ENCODE measurements around the gene KLHL1. TPM values are rescaled to one million over a fixed set of nuclear protein-coding genes. Genes with fewer than 3 reads are reported as not detected.

KLHL1 gene
- total and polyA plus RNA-seq, 2 of the 4 experiments (the other 2 are of a cell fraction): not detected

DNA sequence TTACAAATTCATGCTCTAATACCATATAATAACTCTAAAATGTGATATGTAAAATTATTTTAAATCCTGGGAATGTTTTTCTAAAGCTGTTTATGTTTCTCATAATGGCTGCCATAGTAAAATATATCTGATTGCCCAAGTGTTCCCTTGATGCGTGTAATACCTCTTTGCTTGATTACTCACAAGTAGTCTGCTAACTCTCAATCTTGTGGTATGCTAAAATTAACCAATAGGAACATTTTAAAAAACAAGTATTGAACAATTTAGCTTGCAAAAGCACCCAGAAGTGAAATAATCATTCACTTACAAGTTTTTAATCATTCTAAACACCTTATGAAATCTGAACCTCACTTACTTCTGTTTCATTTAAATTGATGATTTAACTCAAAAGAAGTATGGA is 386.6 kb downstream of the KLHL1 start:
- in situ Hi-C loops (cut with MboI; ENCODE audit: low sequenced_read_pairs): no loop called here
- Histone ChIP-seq H2AK5ac (ENCODE audit: low read depth, low read length) (no peak overlapping the region), H3K9ac (ENCODE audit: low read depth, low read length) (no peak overlapping the region), H2AFZ (replicated peaks; ENCODE audit: low read length, poor library complexity) (no peak overlapping the region), H3K4me1 (ENCODE audit: control insufficient read depth, insufficient read depth, low read length) (no peaks in the 10 kb centered on the region), H3K9me3 (ENCODE audit: control insufficient read depth, insufficient read depth, low read length) (0 out of 2 replicates have a peak, but pooled peaks cover 2% of the 10 kb centered on the region), H3K14ac (replicated peaks; ENCODE audit: low read depth, low read length) (no peak overlapping the region), H3K27ac (ENCODE audit: insufficient read depth, low read length) (no peak overlapping the region), H3K4me3 (ENCODE audit: insufficient read depth, low read depth, low read length) (no peak overlapping the region), H4K8ac (ENCODE audit: low read depth in 2 of 2, low read length in 2 of 2) (no peak overlapping the region), H4K5ac (ENCODE audit: low read depth, low read length) (no peak overlapping the region), H3K79me1 (ENCODE audit: low read depth in 1 of 2, low read length in 2 of 2) (no peaks in the 10 kb centered on the region), H4K20me1 (ENCODE audit: insufficient read depth, low read length) (no peaks in the 10 kb centered on the region), H3K4ac (ENCODE audit: low read depth, low read length) (no peak overlapping the region), H3K18ac (ENCODE audit: low read depth, low read length) (no peak overlapping the region), H3K27me3 (ENCODE audit: control insufficient read depth, insufficient read depth, low read length) (no peaks in the 10 kb centered on the region), H2BK5ac (ENCODE audit: low read depth, low read length, poor library complexity, severe bottlenecking) (no peak overlapping the region), H2BK15ac (ENCODE audit: low read depth, low read length) (no peak overlapping the region), H2BK20ac (ENCODE audit: low read depth, low read length) (no peak overlapping the region), H3K23ac (ENCODE audit: low read depth, low read length) (no peak overlapping the region), H2BK120ac (ENCODE audit: low read depth, low read length) (no peak overlapping the region), H3K56ac (ENCODE audit: extremely low read depth, insufficient read depth, low read length) (no peak overlapping the region), H3K4me2 (ENCODE audit: low read depth, low read length) (no peak overlapping the region), H4K91ac (ENCODE audit: insufficient read depth, low read depth, low read length) (no peak overlapping the region), H2AK9ac (replicated peaks; ENCODE audit: low read depth, low read length, poor library complexity) (no peak overlapping the region), H3K9me1 (ENCODE audit: insufficient read depth, low read length) (no peaks in the 10 kb centered on the region), H3K36me3 (ENCODE audit: control insufficient read depth, insufficient read depth, low read length) (no peaks in the 10 kb centered on the region)
- BruUV-seq (replicated peaks): no TSS peak
- ChIA-PET POLR2A (ENCODE audit: unreplicated experiment) (no interaction called here), CTCF (no interaction called here)
- WGBS, 2 experiments (ENCODE audit: extremely low coverage in 2 of 2, insufficient read length in 1 of 2): no CpG with 5 or more reads among the region's 1 CpG
- ATAC-seq (ENCODE audit: low read depth): no peak
- intact Hi-C loops (cut with micrococcal nuclease): no loop called here
- DNase-seq: no peak
- TF ChIP-seq FOS (IDR thresholded peaks at IDR 0.05; ENCODE audit: low read depth, low read length) (no peak), MAZ (IDR thresholded peaks at IDR 0.05; ENCODE audit: borderline replicate concordance, low read depth, low read length) (no peak), CHD1 (IDR thresholded peaks at IDR 0.05; ENCODE audit: low read depth, low read length) (no peak), MXI1 (IDR thresholded peaks at IDR 0.05; ENCODE audit: borderline replicate concordance, low read depth, low read length) (no peak), BHLHE40 (IDR thresholded peaks at IDR 0.05; ENCODE audit: low read depth, low read length) (no peak), POLR2A (IDR thresholded peaks at IDR 0.05; ENCODE audit: low read depth, low read length) (no peak), CEBPB (IDR thresholded peaks at IDR 0.05; ENCODE audit: low read depth, low read length) (no peak), NFE2L2 (IDR thresholded peaks at IDR 0.05; ENCODE audit: low read depth, low read length) (no peak), MAFK (IDR thresholded peaks at IDR 0.05; ENCODE audit: low read depth, low read length) (no peak), RCOR1 (IDR thresholded peaks at IDR 0.05; ENCODE audit: insufficient replicate concordance, low read length) (no peak), RFX5 (IDR thresholded peaks at IDR 0.05; ENCODE audit: low read depth, low read length) (no peak), RAD21 (IDR thresholded peaks at IDR 0.05; ENCODE audit: low read length) (no peak), SMC3 (IDR thresholded peaks at IDR 0.05; ENCODE audit: low read depth, low read length) (no peak)
- TF ChIP-seq, protein P1, sequence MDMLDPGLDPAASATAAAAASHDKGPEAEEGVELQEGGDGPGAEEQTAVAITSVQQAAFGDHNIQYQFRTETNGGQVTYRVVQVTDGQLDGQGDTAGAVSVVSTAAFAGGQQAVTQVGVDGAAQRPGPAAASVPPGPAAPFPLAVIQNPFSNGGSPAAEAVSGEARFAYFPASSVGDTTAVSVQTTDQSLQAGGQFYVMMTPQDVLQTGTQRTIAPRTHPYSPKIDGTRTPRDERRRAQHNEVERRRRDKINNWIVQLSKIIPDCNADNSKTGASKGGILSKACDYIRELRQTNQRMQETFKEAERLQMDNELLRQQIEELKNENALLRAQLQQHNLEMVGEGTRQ (IDR thresholded peaks at IDR 0.05; ENCODE audit: low read depth, low read length): no peak
- TF ChIP-seq, protein P2, sequence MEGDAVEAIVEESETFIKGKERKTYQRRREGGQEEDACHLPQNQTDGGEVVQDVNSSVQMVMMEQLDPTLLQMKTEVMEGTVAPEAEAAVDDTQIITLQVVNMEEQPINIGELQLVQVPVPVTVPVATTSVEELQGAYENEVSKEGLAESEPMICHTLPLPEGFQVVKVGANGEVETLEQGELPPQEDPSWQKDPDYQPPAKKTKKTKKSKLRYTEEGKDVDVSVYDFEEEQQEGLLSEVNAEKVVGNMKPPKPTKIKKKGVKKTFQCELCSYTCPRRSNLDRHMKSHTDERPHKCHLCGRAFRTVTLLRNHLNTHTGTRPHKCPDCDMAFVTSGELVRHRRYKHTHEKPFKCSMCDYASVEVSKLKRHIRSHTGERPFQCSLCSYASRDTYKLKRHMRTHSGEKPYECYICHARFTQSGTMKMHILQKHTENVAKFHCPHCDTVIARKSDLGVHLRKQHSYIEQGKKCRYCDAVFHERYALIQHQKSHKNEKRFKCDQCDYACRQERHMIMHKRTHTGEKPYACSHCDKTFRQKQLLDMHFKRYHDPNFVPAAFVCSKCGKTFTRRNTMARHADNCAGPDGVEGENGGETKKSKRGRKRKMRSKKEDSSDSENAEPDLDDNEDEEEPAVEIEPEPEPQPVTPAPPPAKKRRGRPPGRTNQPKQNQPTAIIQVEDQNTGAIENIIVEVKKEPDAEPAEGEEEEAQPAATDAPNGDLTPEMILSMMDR (conservative IDR thresholded peaks at IDR 0.05; ENCODE audit: low read depth, low read length): no peak
- TF ChIP-seq, protein P3, sequence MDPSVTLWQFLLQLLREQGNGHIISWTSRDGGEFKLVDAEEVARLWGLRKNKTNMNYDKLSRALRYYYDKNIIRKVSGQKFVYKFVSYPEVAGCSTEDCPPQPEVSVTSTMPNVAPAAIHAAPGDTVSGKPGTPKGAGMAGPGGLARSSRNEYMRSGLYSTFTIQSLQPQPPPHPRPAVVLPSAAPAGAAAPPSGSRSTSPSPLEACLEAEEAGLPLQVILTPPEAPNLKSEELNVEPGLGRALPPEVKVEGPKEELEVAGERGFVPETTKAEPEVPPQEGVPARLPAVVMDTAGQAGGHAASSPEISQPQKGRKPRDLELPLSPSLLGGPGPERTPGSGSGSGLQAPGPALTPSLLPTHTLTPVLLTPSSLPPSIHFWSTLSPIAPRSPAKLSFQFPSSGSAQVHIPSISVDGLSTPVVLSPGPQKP (IDR thresholded peaks at IDR 0.05; ENCODE audit: borderline replicate concordance, low read depth, low read length): no peak
- dilution Hi-C loops (cut with HindIII; ENCODE audit: low sequenced_read_pairs, unreplicated experiment): no loop called here
